Heart left ventricle (tissue), 16 donors: ENCODE measurements around the gene PCCA. TPM values are rescaled to one million over a fixed set of nuclear protein-coding genes. Genes with fewer than 3 reads are reported as not detected.

Experiments
- ATAC-seq, 4 donors: fragments of 200-7000 bp; cut with Tn5 transposase; one replicate each; pipeline ENCODE4 v1.9.1; 2020 to 2022; ENCODE audit warnings: moderate library complexity in 4 of 4, mild to moderate bottlenecking in 3 of 4, moderate number of reproducible peaks in 1 of 4
- DNase-seq, 5 donors: peaks; one replicate each; pipeline ENCODE4 v3.0.0-alpha.2; 2020
- H3K27ac ChIP-seq, 12 donors: fragments of 200-600 bp; sonication (generic) in 4 of 12; one replicate each; pipeline versions ENCODE4 v1.5.0 to v1.8.0; 2016 to 2022; ENCODE audit warnings: mild to moderate bottlenecking in 2 of 12
- H3K27me3 ChIP-seq, 9 donors: fragments of 200-600 bp; sonication (generic) in 2 of 9; one replicate each; pipeline versions ENCODE4 v1.5.1 to v1.8.0; 2016 to 2022; ENCODE audit warnings: mild to moderate bottlenecking in 3 of 9
- H3K36me3 ChIP-seq, 9 donors: fragments of 200-600 bp; sonication (generic) in 2 of 9; one replicate each; pipeline versions ENCODE4 v1.5.0 to v1.8.0; 2018 to 2022; ENCODE audit warnings: mild to moderate bottlenecking in 2 of 9
- H3K4me1 ChIP-seq, 12 donors: fragments of 200-600 bp; sonication (generic) in 4 of 12; one replicate each; pipeline versions ENCODE4 v1.5.0 to v1.8.0; 2016 to 2022; ENCODE audit warnings: mild to moderate bottlenecking in 3 of 12
- H3K4me3 ChIP-seq, 12 donors: fragments of 200-600 bp; sonication (generic) in 4 of 12; one replicate each; pipeline versions ENCODE4 v1.5.0 to v1.8.0; 2017 to 2022; ENCODE audit warnings: mild to moderate bottlenecking in 9 of 12, moderate library complexity in 4 of 12
- H3K9me3 ChIP-seq, 12 donors: fragments of 200-600 bp; sonication (generic) in 4 of 12; one replicate each; pipeline versions ENCODE4 v1.5.0 to v1.8.0; 2016 to 2022; ENCODE audit warnings: mild to moderate bottlenecking in 1 of 12
- POLR2A ChIP-seq, 2 donors: fragments of 450-650 bp; IDR thresholded peaks; one replicate each; pipeline ENCODE4 v1.6.1; 2017; ENCODE audit warnings: antibody characterized with exemption in 2 of 2, mild to moderate bottlenecking in 2 of 2, moderate library complexity in 2 of 2
- WGBS, 4 donors: extraction: QIAGEN DNeasy Blood & Tissue Kit in 2 of 4; methylation state at CpG; one replicate each; pipeline versions ENCODE4 v1.1.5 to v1.1.7; 2013 to 2018; 5-methylcytosine and 5-hydroxymethylcytosine counted together
- intact Hi-C, 10 donors: fragments of 100-400 bp; cut with DNase I; formaldehyde crosslinking; loops; one replicate each; pipeline versions ENCODE4 v1.11.1 to v1.14.2; 2022
- polyA plus RNA-seq, 2 donors: library from polyadenylated mRNA; stranded (reverse); fragments of 200-250 nt; gene quantifications; one replicate each; pipeline ENCODE4 v1.2.3, GENCODE V29; 2013
- total RNA-seq, 9 donors: library from RNA; depleted of rRNA in 2 of 9; stranded (reverse); fragments of >200 nt in 2 of 9; fragmentation: NEBNext Ultra II Directional in 3 of 9; extraction: Animal tissue kit (Norgen Biotek cat#: 25700) in 3 of 9; gene quantifications; one replicate each; pipeline versions ENCODE4 v1.1.0 to v1.2.4, GENCODE V29; 2016 to 2023
- TF ChIP-seq, protein P1 (sequence below), 12 donors: fragments of 200-600 bp; sonication (generic) in 4 of 12; IDR thresholded peaks; one replicate each; pipeline versions ENCODE4 v1.5.0 to v1.8.0; 2018 to 2022; ENCODE audit warnings: antibody characterized with exemption in 12 of 12, mild to moderate bottlenecking in 5 of 12
- donor health status: ischemic (EF 13 %, LVEDD 7.1; RV severe dilation, severe dysfunction).
- donor health status: healthy with polysubstance abuse.
- donor health status: DM: no; HTN: yes; CAD: no.
- donor health status: DM: no; HTN: no; CAD: no.
- donor health status: ischemic (EF 25% LVEDD 6.9; RV normal size, moderate dysfunction).
- donor health status: ischemic (EF 25% LVEDD 5.7; RV mildly dilated, moderate dysfunction).
- donor health status: healthy.
- donor health status: DM: yes; HTN: yes; CAD: no.
- donor health status: ischemic (EF 35%, LVEDD 5.7; RV mildly dilated, moderate dysfunction).
- donor health status: nonischemic (EF 11% LVEDD 7.7; RV severe dilation, severe dysfunction).
- donor health status: DM: yes; HTN: yes; CAD: no.
- donor health status: PGD.
- donor health status: ischemic (EF 29% LVEDD 5.4; RV normal size, mild dysfunction).
- donor health status: nonischemic (EF 23%, LVEDD 6.1; RV moderate dilation, normal function).

Gene PCCA
- total and polyA plus RNA-seq, 11 donors: 25.6 to 67.0 (median 40.9) TPM

DNA sequence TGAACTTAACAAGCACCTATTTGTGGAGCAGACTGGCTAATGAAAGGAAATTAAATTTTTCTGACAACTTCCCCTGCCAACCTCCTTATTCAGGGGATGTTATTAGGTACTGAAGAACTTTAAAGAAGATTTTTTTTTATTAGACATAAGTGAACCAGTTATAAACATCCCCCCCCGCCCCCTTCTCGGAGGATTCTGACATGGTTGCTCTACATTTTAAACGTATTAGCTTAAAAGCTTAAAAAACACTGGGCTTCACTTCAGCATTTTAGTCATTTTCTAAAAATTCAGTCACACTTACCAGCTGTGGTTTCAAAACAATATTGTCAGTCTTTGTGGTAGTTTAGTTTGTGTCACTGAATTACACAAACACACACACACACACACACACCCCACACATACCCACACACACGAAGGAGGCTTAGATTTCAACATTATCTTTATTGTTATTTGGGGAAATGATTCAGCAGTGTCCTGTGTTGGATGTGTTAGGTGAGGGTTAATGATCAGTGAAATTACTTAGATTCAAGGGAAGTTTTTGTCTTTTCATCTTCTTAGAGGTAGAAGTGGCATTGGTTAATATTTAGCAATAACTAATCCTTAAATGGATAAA is 145.7 kb downstream of the PCCA start:
- WGBS, 4 donors: 56 to 69% (median 59%) methylated on average over 4 of the region's 4 CpGs
- TF ChIP-seq, protein P1, sequence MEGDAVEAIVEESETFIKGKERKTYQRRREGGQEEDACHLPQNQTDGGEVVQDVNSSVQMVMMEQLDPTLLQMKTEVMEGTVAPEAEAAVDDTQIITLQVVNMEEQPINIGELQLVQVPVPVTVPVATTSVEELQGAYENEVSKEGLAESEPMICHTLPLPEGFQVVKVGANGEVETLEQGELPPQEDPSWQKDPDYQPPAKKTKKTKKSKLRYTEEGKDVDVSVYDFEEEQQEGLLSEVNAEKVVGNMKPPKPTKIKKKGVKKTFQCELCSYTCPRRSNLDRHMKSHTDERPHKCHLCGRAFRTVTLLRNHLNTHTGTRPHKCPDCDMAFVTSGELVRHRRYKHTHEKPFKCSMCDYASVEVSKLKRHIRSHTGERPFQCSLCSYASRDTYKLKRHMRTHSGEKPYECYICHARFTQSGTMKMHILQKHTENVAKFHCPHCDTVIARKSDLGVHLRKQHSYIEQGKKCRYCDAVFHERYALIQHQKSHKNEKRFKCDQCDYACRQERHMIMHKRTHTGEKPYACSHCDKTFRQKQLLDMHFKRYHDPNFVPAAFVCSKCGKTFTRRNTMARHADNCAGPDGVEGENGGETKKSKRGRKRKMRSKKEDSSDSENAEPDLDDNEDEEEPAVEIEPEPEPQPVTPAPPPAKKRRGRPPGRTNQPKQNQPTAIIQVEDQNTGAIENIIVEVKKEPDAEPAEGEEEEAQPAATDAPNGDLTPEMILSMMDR (IDR thresholded peaks at IDR 0.05): no peak
- no peak for TF ChIP-seq POLR2A (IDR thresholded peaks at IDR 0.05)
- H3K27ac ChIP-seq: no peak overlapping the region
- no peaks in the 10 kb centered on the region for H3K36me3 ChIP-seq
- H3K27me3 ChIP-seq: no peaks in the 10 kb centered on the region
- DNase-seq: no peak
- peaks cover 0 to 28% (median 17%) of the 10 kb centered on the region in 12 donors for H3K4me1 ChIP-seq
- H3K9me3 ChIP-seq: no peaks in the 10 kb centered on the region
- no peak overlapping the region for H3K4me3 ChIP-seq
- intact Hi-C loops: loop anchor here (2.0 to 10.0 kb wide), 8 partner anchors 278 to 578 kb away; no protein-coding TSS in a partner anchor
- ATAC-seq: no peak

DNA sequence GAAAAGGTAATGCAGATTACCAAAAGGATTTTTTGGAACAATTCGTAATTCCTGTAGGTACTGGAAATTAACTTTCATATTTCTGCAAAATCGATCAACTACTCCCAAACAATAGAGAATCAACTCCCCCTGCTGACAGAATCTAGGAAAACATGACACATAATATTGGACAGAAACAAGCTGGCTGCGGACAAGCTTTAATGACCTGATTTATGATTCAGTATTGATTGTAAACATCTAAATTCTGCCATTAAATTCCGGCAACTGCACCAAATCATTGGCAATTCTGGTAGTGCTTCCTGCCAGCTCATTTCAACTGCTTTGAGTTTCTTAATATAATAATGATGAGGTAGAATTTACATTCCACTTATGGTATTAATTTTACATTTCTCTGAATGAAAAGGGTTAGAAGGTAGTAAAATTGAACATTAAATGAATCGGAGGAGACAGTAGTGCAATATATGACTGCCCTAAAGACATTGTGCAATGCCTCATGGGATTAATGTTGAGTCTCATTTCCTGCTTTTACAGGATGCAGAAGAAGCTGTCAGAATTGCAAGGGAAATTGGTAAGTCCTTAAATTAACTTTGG is 146.5 kb downstream of the PCCA start:
- DNase-seq: no peak
- no peak for ATAC-seq
- 27 to 47% (median 34%) methylated on average over 5 of the region's 5 CpGs for WGBS, 4 donors
- intact Hi-C loops: loop anchor here (2.0 to 10.0 kb wide), 8 partner anchors 277 to 579 kb away; no protein-coding TSS in a partner anchor
- peak overlapping the region in 1 of 12 donors; percentile 29 for H3K4me3 ChIP-seq
- H3K4me1 ChIP-seq: peaks cover 0 to 25% (median 14%) of the 10 kb centered on the region in 12 donors
- H3K36me3 ChIP-seq: no peaks in the 10 kb centered on the region
- H3K9me3 ChIP-seq: no peaks in the 10 kb centered on the region
- H3K27ac ChIP-seq: no peak overlapping the region
- no peak for TF ChIP-seq POLR2A (IDR thresholded peaks at IDR 0.05)
- TF ChIP-seq, protein P1 (IDR thresholded peaks at IDR 0.05): peak; percentile 33 to 74 (median 56)
- H3K27me3 ChIP-seq: no peaks in the 10 kb centered on the region

DNA sequence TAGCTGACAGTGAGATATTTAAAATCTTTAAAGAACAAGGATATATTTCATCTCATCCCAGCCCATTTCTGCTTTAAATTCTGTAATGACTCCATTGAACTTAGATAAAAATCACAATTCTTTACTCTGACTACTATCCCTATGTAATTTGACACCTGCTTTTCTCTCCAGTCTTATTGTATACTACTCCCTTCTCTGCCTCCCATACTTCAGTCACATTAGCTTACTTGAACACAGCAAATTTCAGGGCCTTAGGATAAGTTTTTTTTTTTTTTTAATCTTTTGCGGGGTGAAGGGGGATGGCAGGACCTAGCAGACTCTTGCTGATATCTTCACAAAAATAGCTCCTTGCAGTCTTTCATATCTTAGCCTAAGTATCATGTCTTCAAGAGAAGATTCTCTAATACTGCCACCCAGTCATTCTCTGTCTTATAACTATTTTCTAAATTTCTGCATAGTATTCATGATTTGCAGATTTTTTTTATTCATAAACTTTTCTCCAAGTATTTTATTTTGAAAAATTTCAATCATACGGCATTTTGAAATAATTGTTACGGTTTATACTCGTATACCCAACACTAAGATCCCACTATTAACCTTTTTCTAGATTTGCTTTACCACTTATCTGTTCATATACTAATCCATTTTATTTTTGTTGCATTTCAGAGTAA is 151.4 kb downstream of the PCCA start:
- Histone ChIP-seq H3K9me3 (no peaks in the 10 kb centered on the region), H3K36me3 (no peaks in the 10 kb centered on the region), H3K27ac (no peak overlapping the region), H3K4me1 (peaks cover 0 to 19% (median 7%) of the 10 kb centered on the region in 12 donors), H3K4me3 (no peak overlapping the region), H3K27me3 (no peaks in the 10 kb centered on the region)
- TF ChIP-seq POLR2A (IDR thresholded peaks at IDR 0.05): no peak
- TF ChIP-seq, protein P1 (IDR thresholded peaks at IDR 0.05): no peak
- no peak for DNase-seq
- 94 to 98% (median 97%) methylated on average over 4 of the region's 4 CpGs for WGBS, 4 donors
- intact Hi-C loops: loop anchor here in 1 of 10 donors (10.0 kb wide), 1 partner anchor 275 kb away; no protein-coding TSS in a partner anchor
- ATAC-seq: no peak

DNA sequence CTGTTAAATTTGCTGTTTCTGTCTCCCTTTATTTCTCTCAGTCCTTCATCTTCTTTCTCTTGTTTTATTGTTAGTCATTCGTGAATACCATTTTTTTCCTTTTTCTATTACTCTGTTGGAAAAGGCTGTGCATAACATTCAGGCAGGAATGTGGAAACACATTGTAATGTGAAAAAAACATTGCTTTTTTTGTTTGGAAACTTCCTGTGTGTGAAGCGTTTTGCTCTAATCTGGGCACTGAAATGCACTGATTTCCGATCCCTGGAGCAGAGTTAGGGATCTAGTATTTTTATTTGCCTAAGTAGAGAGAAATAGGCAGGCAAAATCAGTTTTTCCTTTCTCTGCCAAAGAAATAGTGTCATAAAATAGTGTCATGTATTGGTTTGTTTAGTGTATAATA is 155.5 kb downstream of the PCCA start:
- no peak overlapping the region for H3K4me3 ChIP-seq
- intact Hi-C loops: loop anchor here in 1 of 10 donors (10.0 kb wide), 1 partner anchor 270 kb away; no protein-coding TSS in a partner anchor
- WGBS, 4 donors: 40 to 53% (median 47%) methylated on average over 3 of the region's 3 CpGs

More for the DNA sequence above, 155.5 kb downstream of the PCCA start:
- peaks cover 0 to 11% (median 3%) of the 10 kb centered on the region in 12 donors for H3K4me1 ChIP-seq
- H3K9me3 ChIP-seq: peaks cover 0 to 21% (median 11%) of the 10 kb centered on the region in 12 donors
- ATAC-seq (peak in 1 of 4 donors; percentile 30), DNase-seq (no peak)
- no peaks in the 10 kb centered on the region for H3K36me3 ChIP-seq
- no peak overlapping the region for H3K27ac ChIP-seq
- no peaks in the 10 kb centered on the region for H3K27me3 ChIP-seq
- TF ChIP-seq, protein P1 (IDR thresholded peaks at IDR 0.05): no peak
- no peak for TF ChIP-seq POLR2A (IDR thresholded peaks at IDR 0.05)
